H1 (cell line): ENCODE data around the gene TMEM131L. TPM values are rescaled to one million over a fixed set of nuclear protein-coding genes. Genes with fewer than 3 reads are reported as not detected.

Experiments
- CHD2 ChIP-seq: IDR thresholded peaks from 2 replicates; pipeline ENCODE4 v1.6.1; 2012; ENCODE audit warnings: low read length, improper control_type of control experiment
- HDAC2 ChIP-seq, 2 experiments: fragments of 300-600 bp in 1 of 2; sonication (generic) in 1 of 2; IDR thresholded peaks; 2 replicates each; pipeline ENCODE4 v1.6.1; 2011 to 2012; ENCODE audit warnings: low read depth in 2 of 2, low read length in 2 of 2, mild to moderate bottlenecking in 2 of 2, moderate library complexity in 2 of 2, borderline replicate concordance in 1 of 2, inconsistent platforms in 1 of 2
- TBP ChIP-seq: IDR thresholded peaks from 2 replicates; pipeline ENCODE4 v1.6.1; 2011; ENCODE audit warnings: low read depth, low read length, improper control_type of control experiment
- polyA plus RNA-seq, 7 experiments: library from polyadenylated mRNA; depleted of rRNA in 3 of 7; stranded (reverse) in 5 of 7; unstranded in 2 of 7; fragments of >200 nt in 5 of 7; fragments of 200-250 nt in 2 of 7; gene quantifications; 1 replicate in 5 of 7; 2 replicates in 1 of 7; 4 replicates in 1 of 7; pipeline versions ENCODE4 v1.2.1 to v1.2.3, GENCODE V29; 2011 to 2013; ENCODE audit warnings: missing spikeins in 2 of 7, mixed read lengths in 2 of 7
- total RNA-seq: library from RNA; stranded (reverse); fragmentation: NEBNext Ultra II Directional; extraction: Animal tissue kit (Norgen Biotek cat#: 25700); gene quantifications from 2 replicates; pipeline ENCODE4 v1.2.1, GENCODE V29; 2021
- TF ChIP-seq, protein P1 (sequence below): IDR thresholded peaks from 2 replicates; pipeline ENCODE4 v1.6.1; 2011; ENCODE audit warnings: low read depth, mild to moderate bottlenecking, low read length; ENCODE audit not compliant: insufficient read depth

The TMEM131L gene
- total and polyA plus RNA-seq, 2 of the 8 experiments (the other 6 are each of a cell fraction or from before 2014, with no cell fraction given): 14.3 to 26.1 TPM

GRCh38 chr4:153468587-153468986, 2.4 kb downstream of the TMEM131L start (continued):
- TF ChIP-seq, protein P1, sequence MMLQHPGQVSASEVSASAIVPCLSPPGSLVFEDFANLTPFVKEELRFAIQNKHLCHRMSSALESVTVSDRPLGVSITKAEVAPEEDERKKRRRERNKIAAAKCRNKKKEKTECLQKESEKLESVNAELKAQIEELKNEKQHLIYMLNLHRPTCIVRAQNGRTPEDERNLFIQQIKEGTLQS: no peak
- TF ChIP-seq HDAC2 (IDR thresholded peaks at IDR 0.05; ENCODE audit: borderline replicate concordance in 1 of 2, low read depth in 2 of 2, low read length in 2 of 2) (no peak), TBP (no peak), CHD2 (no peak)
